Measurements from ENCODE around the gene MGAT1.

GRCh38 chr5:180831139-180832093, 28.8 kb upstream of the MGAT1 start:
- TF ChIP-seq CTCF (conservative IDR thresholded peaks at IDR 0.05; ENCODE audit: low read depth, low read length), result no peak
- TF ChIP-seq EZH2 (IDR thresholded peaks at IDR 0.05; ENCODE audit: borderline replicate concordance, low read depth, low read length, poor library complexity, severe bottlenecking), result no peak

Measured in A673 (cell line).